Measurements from ENCODE around the gene ZBTB7C.

DNA sequence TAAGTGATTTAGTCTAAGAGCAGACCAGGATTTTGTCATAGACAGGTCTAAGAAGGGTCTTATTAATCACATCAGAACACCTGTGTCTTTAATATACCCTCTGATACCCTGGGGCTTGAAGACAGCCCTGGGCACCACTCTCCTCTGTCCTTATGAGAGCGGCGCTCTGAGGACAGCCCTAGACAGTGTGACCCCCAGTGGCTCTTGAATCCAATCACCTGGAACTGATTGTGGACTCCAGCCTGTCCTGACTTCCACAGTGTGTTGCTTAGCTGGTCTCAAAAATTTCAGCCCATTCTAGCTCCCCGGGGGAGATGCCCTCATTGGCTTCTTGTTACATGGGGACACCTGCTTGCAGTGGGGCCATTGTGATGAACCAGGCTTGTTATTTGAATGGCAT lies 282.9 kb downstream of the ZBTB7C start:
- TF ChIP-seq POLR2A (conservative IDR thresholded peaks at IDR 0.05): no peak
- no peak for TF ChIP-seq KDM1A (IDR thresholded peaks at IDR 0.05)
- no peak for TF ChIP-seq TAF1 (IDR thresholded peaks at IDR 0.05; ENCODE audit: control insufficient read depth, extremely low read depth, insufficient read depth, low read length, severe bottlenecking)
- TF ChIP-seq, protein P1, sequence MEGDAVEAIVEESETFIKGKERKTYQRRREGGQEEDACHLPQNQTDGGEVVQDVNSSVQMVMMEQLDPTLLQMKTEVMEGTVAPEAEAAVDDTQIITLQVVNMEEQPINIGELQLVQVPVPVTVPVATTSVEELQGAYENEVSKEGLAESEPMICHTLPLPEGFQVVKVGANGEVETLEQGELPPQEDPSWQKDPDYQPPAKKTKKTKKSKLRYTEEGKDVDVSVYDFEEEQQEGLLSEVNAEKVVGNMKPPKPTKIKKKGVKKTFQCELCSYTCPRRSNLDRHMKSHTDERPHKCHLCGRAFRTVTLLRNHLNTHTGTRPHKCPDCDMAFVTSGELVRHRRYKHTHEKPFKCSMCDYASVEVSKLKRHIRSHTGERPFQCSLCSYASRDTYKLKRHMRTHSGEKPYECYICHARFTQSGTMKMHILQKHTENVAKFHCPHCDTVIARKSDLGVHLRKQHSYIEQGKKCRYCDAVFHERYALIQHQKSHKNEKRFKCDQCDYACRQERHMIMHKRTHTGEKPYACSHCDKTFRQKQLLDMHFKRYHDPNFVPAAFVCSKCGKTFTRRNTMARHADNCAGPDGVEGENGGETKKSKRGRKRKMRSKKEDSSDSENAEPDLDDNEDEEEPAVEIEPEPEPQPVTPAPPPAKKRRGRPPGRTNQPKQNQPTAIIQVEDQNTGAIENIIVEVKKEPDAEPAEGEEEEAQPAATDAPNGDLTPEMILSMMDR (IDR thresholded peaks at IDR 0.05 in 2 of 3, conservative IDR thresholded peaks at IDR 0.05 in 1 of 3; ENCODE audit: insufficient read depth in 2 of 3, low read depth in 1 of 3, low read length in 3 of 3): no peak
- no peak for TF ChIP-seq ZC3H4 (CRISPR knock-in tag; IDR thresholded peaks at IDR 0.05; ENCODE audit: borderline replicate concordance)
- no peak for TF ChIP-seq EZH2 (IDR thresholded peaks at IDR 0.05; ENCODE audit: borderline replicate concordance, low read depth, low read length)
- no peak for TF ChIP-seq EP300 (IDR thresholded peaks at IDR 0.05; ENCODE audit: low read length)
- TF ChIP-seq MAZ (CRISPR knock-in tag; conservative IDR thresholded peaks at IDR 0.05 in 1 of 2, IDR thresholded peaks at IDR 0.05 in 1 of 2): no peak
- no peak for TF ChIP-seq ZKSCAN8 (CRISPR knock-in tag; IDR thresholded peaks at IDR 0.05)
- TF ChIP-seq ZNF780A (CRISPR knock-in tag; IDR thresholded peaks at IDR 0.05): no peak

Measured in K562 (cell line).